NOMO-1 (cell line): ENCODE data around the gene FBH1.

Experiments
- DNase-seq, 2 experiments: peaks; one replicate each; lab custom pipeline; 2025; ENCODE audit not compliant: unreplicated experiment in 2 of 2; lab: John Stamatoyannopoulos, UW

FBH1 gene

GRCh38 chr10:5975641-5976473, 85.8 kb downstream of the FBH1 start:
- peak; percentile 26 to 40 for DNase-seq

GRCh38 chr10:5976512-5977470, 86.7 kb downstream of the FBH1 start:
- DNase-seq: peak; percentile 7 to 22

- DNase-seq: peak; percentile 50 to 66
Observed at GRCh38 chr10:5977471-5978229, 87.6 kb downstream of the FBH1 start, which contains the start of gene IL15RA. IL15RA (minus strand) TSS chr10:5977543; CDS start chr10:5977492, 51 bp downstream.

GRCh38 chr10:5978230-5978489, 88.1 kb downstream of the FBH1 start:
- DNase-seq: no peak

GRCh38 chr10:5981529-5981928, 91.5 kb downstream of the FBH1 start:
- DNase-seq: no peak

GRCh38 chr10:5983774-5984173, 93.7 kb downstream of the FBH1 start:
- DNase-seq: no peak

- no peak for DNase-seq
Observed at GRCh38 chr10:5985029-5985428, 95.0 kb downstream of the FBH1 start.
